ENCODE measurements around the gene RASSF1.

GRCh38 chr3:50374363-50375257 lies 34.0 kb upstream of the RASSF1 start:
- no peak for TF ChIP-seq CTCF (IDR thresholded peaks at IDR 0.05)
- TF ChIP-seq POLR2AphosphoS5 (IDR thresholded peaks at IDR 0.05; ENCODE audit: low read depth, low read length) = no peak

Measured in Panc1 (cell line).